T-cell (primary cell): ENCODE results near the gene ATP8A1. TPM values are rescaled to one million over a fixed set of nuclear protein-coding genes. Genes with fewer than 3 reads are reported as not detected.
A peak's percentile ranks its signal among the peaks of the same experiment; 100 is the strongest.

Source experiments
- ATAC-seq, 4 experiments: fragments of 200-7000 bp in 3 of 4; fragments of 150-1000 bp in 1 of 4; cut with Tn5 transposase; replicated peaks in 1 of 4; 1 replicate in 3 of 4; 2 replicates in 1 of 4; pipeline ENCODE4 v1.10.0; 2021; ENCODE audit warnings: moderate library complexity in 3 of 4, mild to moderate bottlenecking in 2 of 4, moderate number of reproducible peaks in 1 of 4
- CTCF ChIA-PET, 2 donors: fragments of 300-600 bp; sonication (Branson Sonifier 250); formaldehyde crosslinking; loops; one replicate each; lab custom pipeline; 2022; ENCODE audit warnings: antibody characterized with exemption in 2 of 2; lab: Charles Lee
- POLR2A ChIA-PET, 2 donors: fragments of 300-600 bp; sonication (Branson Sonifier 250); formaldehyde crosslinking; loops; one replicate each; lab custom pipeline; 2022; ENCODE audit warnings: antibody characterized with exemption in 2 of 2; lab: Charles Lee
- DNase-seq, 35 experiments: peaks; one replicate each; pipeline versions ENCODE4 v3.0.0 to v3.0.0-alpha.2; 2013 to 2023
- H3K27ac ChIP-seq: one replicate; pipeline ENCODE4 v1.5.1; 2013; ENCODE audit warnings: low read length
- H3K27me3 ChIP-seq, 2 experiments: replicated peaks in 1 of 2; 1 replicate in 1 of 2; 2 replicates in 1 of 2; pipeline versions ENCODE4 v1.6.1 to v1.7.0; 2013; ENCODE audit warnings: low read length in 1 of 2, mixed read lengths in 1 of 2; ENCODE audit not compliant: control insufficient read depth in 2 of 2, insufficient read depth in 2 of 2; ENCODE audit errors: extremely low read depth in 1 of 2
- H3K36me3 ChIP-seq, 2 donors: 1 replicate in 1 of 2; 2 replicates in 1 of 2; pipeline versions ENCODE4 v1.6.1 to v1.7.0; 2013; ENCODE audit warnings: low read length in 1 of 2; ENCODE audit not compliant: control insufficient read depth in 2 of 2, insufficient read depth in 1 of 2; ENCODE audit errors: extremely low read depth in 1 of 2
- H3K4me1 ChIP-seq, 2 experiments: 1 replicate in 1 of 2; 2 replicates in 1 of 2; pipeline versions ENCODE4 v1.6.1 to v1.7.0; 2013; ENCODE audit warnings: low read length in 2 of 2, mixed read lengths in 1 of 2; ENCODE audit not compliant: insufficient read depth in 2 of 2, control insufficient read depth in 1 of 2; ENCODE audit errors: extremely low read depth in 1 of 2
- H3K4me3 ChIP-seq, 2 donors: 1 replicate in 1 of 2; 2 replicates in 1 of 2; pipeline versions ENCODE4 v1.5.1 to v1.7.0; 2013; ENCODE audit warnings: mild to moderate bottlenecking in 2 of 2, low read length in 1 of 2, moderate library complexity in 1 of 2; ENCODE audit not compliant: control insufficient read depth in 1 of 2; ENCODE audit errors: extremely low read depth in 1 of 2
- H3K9me3 ChIP-seq: 2 replicates; pipeline ENCODE4 v1.7.0; 2013
- H3K27ac Mint-ChIP-seq, 2 donors: one replicate each; pipeline ENCODE4 v1.8.0; 2020 to 2021; ENCODE audit warnings: mild to moderate bottlenecking in 2 of 2, mixed read lengths in 2 of 2
- H3K27me3 Mint-ChIP-seq, 2 donors: one replicate each; pipeline ENCODE4 v1.8.0; 2021 to 2022; ENCODE audit warnings: mixed read lengths in 2 of 2
- H3K36me3 Mint-ChIP-seq: one replicate; pipeline ENCODE4 v1.8.0; 2021; ENCODE audit warnings: mixed read lengths
- H3K4me1 Mint-ChIP-seq, 3 donors: one replicate each; pipeline ENCODE4 v1.8.0; 2020 to 2022; ENCODE audit warnings: mixed read lengths in 3 of 3, mild to moderate bottlenecking in 1 of 3
- H3K4me3 Mint-ChIP-seq, 3 donors: one replicate each; pipeline ENCODE4 v1.8.0; 2020 to 2022; ENCODE audit warnings: mild to moderate bottlenecking in 3 of 3, mixed read lengths in 3 of 3, moderate library complexity in 3 of 3
- H3K9me3 Mint-ChIP-seq, 3 donors: one replicate each; pipeline ENCODE4 v1.8.0; 2020 to 2022; ENCODE audit warnings: mixed read lengths in 3 of 3
- WGBS: methylation state at CpG from one replicate; pipeline ENCODE4 v1.1.5; 2013; ENCODE audit warnings: missing lambda C conversion rate; ENCODE audit not compliant: insufficient coverage; 5-methylcytosine and 5-hydroxymethylcytosine counted together
- total RNA-seq, 35 experiments: library from RNA in 6 of 35; stranded (reverse) in 6 of 35; fragments of 120-200 nt in 1 of 35; gene quantifications; one replicate each; pipeline versions ENCODE4 v1.2.1 to v1.2.4 and lab custom pipeline; 2013 to 2026

Gene ATP8A1
- total RNA-seq, 5 donors from 2014 or later (not counting 1 experiment from before 2014, with no cell fraction given), result 33.7 to 73.2 (median 47.8) TPM

DNA sequence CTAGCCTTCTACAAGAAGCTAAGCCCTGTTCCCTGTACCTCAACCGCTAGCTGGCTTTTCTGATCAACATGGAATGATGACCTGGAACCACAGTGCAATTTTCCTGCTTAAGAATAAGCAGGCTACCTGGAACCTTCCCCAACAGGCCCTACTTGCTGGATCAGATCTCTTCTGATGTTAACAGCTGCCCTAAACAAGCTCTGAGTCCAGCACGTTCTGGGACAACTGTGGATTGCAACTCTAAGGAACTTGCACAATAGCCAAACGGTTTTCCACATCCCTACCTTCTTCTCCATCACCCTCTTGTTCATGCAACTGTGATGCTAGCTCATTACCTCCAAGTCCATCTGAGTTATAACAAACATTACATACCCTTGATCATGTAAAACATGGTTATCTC is 19.8 kb downstream of the ATP8A1 start:
- Histone ChIP-seq H3K27me3 (no peaks in the 10 kb centered on the region), H3K27ac (no peak overlapping the region), H3K4me3 (no peak overlapping the region), H3K4me1 (peaks cover 34 to 35% of the 10 kb centered on the region in 2 experiments), H3K9me3 (no peaks in the 10 kb centered on the region), H3K36me3 (no peaks in the 10 kb centered on the region)
- Mint-ChIP-seq H3K27ac (no peak overlapping the region), H3K9me3 (no peaks in the 10 kb centered on the region), H3K4me1 (peaks cover 80 to 93% (median 84%) of the 10 kb centered on the region in 3 donors), H3K27me3 (no peaks in the 10 kb centered on the region), H3K4me3 (peak overlapping the region in 1 of 3 donors; percentile 4), H3K36me3 (no peaks in the 10 kb centered on the region)
- WGBS, result 100% methylated on average over 3 of the region's 3 CpGs
- ChIA-PET POLR2A (interaction anchor here in 1 of 2 donors (0.7 to 0.9 kb wide), 2 partner anchors 10 to 51 kb away, joined by 3 to 4 read pairs; no protein-coding TSS in a partner anchor), CTCF (interaction anchor here (0.5 to 1.0 kb wide), 3 partner anchors 20 to 295 kb away, joined by 3 to 9 read pairs (median 4); partner anchors contain the start of gene ATP8A1 (in 1 of the 2))
- no peak for DNase-seq
- ATAC-seq, result no peak

- Histone ChIP-seq H3K27ac (no peak overlapping the region), H3K9me3 (no peaks in the 10 kb centered on the region), H3K4me1 (peaks cover 32 to 33% of the 10 kb centered on the region in 2 experiments), H3K27me3 (no peaks in the 10 kb centered on the region), H3K4me3 (no peak overlapping the region), H3K36me3 (no peaks in the 10 kb centered on the region)
- CTCF ChIA-PET, result interaction anchor here (0.5 to 0.9 kb wide), 2 partner anchors 20 to 295 kb away, joined by 3 to 9 read pairs; partner anchors contain the start of gene ATP8A1 (in 1 of the 2)
- peak overlapping the region in 1 of 3 donors; percentile 4 for H3K4me3 Mint-ChIP-seq
- peak in 1 of 4 experiments; percentile 17 for ATAC-seq
- peaks cover 80 to 93% (median 84%) of the 10 kb centered on the region in 3 donors for H3K4me1 Mint-ChIP-seq
- no peak overlapping the region for H3K27ac Mint-ChIP-seq
- DNase-seq, result no peak
- POLR2A ChIA-PET, result interaction anchor here in 1 of 2 donors (0.9 kb wide), 1 partner anchor 10 kb away, joined by 3 read pairs; no protein-coding TSS in a partner anchor
- no peaks in the 10 kb centered on the region for H3K9me3 Mint-ChIP-seq
- no peaks in the 10 kb centered on the region for H3K27me3 Mint-ChIP-seq
- H3K36me3 Mint-ChIP-seq, result peaks cover 3% of the 10 kb centered on the region
- 82% methylated on average over 2 of the region's 3 CpGs for WGBS
These were observed 20.3 kb downstream of the ATP8A1 start for GRCh38 chr4:42636645-42636949.

- no peaks in the 10 kb centered on the region for H3K9me3 ChIP-seq
- no peak for ATAC-seq
- H3K36me3 Mint-ChIP-seq, result peaks cover 4% of the 10 kb centered on the region
- DNase-seq, result no peak
- no peak overlapping the region for H3K4me3 Mint-ChIP-seq
- H3K9me3 Mint-ChIP-seq, result no peaks in the 10 kb centered on the region
- ChIA-PET CTCF (interaction anchor here in 1 of 2 donors (0.9 kb wide), 1 partner anchor 9 kb away, joined by 3 read pairs; no protein-coding TSS in a partner anchor), POLR2A (interaction anchor here (0.5 to 1.1 kb wide), 5 partner anchors 22 to 118 kb away, joined by 3 to 6 read pairs (median 4); partner anchors contain the start of gene ATP8A1 (in 1 of the 2))
- H3K4me3 ChIP-seq, result no peak overlapping the region
- H3K4me1 ChIP-seq, result peaks cover 26 to 41% of the 10 kb centered on the region in 2 experiments
- 67% methylated on average over 3 of the region's 5 CpGs for WGBS
- no peaks in the 10 kb centered on the region for H3K27me3 ChIP-seq
- no peaks in the 10 kb centered on the region for H3K27me3 Mint-ChIP-seq
- H3K36me3 ChIP-seq, result peaks cover 0 to 4% of the 10 kb centered on the region in 2 donors
- no peak overlapping the region for H3K27ac ChIP-seq
- peaks cover 80 to 92% (median 84%) of the 10 kb centered on the region in 3 donors for H3K4me1 Mint-ChIP-seq
- H3K27ac Mint-ChIP-seq, result no peak overlapping the region
These were observed 23.1 kb downstream of the ATP8A1 start for GRCh38 chr4:42633605-42634388.

DNA sequence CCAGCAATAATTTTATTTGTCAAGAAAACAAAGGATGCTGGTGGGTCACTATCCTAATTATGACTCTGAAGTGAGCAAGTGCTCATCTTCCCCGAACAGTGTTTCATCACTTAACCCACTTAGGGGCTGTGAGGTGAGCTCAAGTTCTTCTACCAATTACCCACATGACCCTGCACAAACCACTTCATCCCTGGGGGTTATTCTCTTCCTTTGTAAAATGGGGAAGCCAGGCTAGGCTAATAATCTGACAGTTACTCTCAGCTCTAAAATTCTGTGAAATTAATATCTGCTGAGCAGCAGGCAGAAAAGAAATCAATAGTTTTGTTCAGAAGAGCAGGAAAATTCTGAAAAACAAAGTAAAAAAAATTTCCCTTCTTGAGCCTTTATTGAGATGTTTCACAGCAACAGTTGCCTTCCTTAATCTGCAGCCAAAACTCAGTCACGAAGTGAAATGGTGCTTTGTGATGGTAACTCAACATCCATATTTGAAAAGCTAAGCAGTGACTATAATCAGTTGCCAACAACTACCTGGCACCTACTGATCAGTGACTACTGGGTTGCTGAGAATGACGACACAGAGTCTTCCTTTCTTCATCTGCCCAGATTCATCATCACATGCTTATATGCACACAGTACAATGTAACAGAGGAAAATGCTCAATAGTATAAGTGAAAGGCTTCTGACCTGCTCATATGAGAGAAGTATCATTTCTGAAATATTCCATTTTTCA is 24.1 kb downstream of the ATP8A1 start:
- H3K9me3 Mint-ChIP-seq, result no peaks in the 10 kb centered on the region
- no peak overlapping the region for H3K4me3 Mint-ChIP-seq
- 100% methylated on average over 1 of the region's 3 CpGs for WGBS
- POLR2A ChIA-PET, result interaction anchor here in 1 of 2 donors (0.5 to 1.1 kb wide), 3 partner anchors 9 to 24 kb away, joined by 3 to 6 read pairs (median 3); partner anchors contain the start of gene ATP8A1
- Histone ChIP-seq H3K4me3 (no peak overlapping the region), H3K9me3 (no peaks in the 10 kb centered on the region), H3K4me1 (peaks cover 34 to 45% of the 10 kb centered on the region in 2 experiments), H3K36me3 (peaks cover 0 to 4% of the 10 kb centered on the region in 2 donors), H3K27me3 (no peaks in the 10 kb centered on the region), H3K27ac (no peak overlapping the region)
- peak overlapping the region in 1 of 2 donors; percentile 28 for H3K27ac Mint-ChIP-seq
- no peak for ATAC-seq
- peaks cover 80 to 92% (median 84%) of the 10 kb centered on the region in 3 donors for H3K4me1 Mint-ChIP-seq
- no peaks in the 10 kb centered on the region for H3K27me3 Mint-ChIP-seq
- DNase-seq, result no peak
- CTCF ChIA-PET, result no interaction called here
- H3K36me3 Mint-ChIP-seq, result peaks cover 4% of the 10 kb centered on the region

DNA sequence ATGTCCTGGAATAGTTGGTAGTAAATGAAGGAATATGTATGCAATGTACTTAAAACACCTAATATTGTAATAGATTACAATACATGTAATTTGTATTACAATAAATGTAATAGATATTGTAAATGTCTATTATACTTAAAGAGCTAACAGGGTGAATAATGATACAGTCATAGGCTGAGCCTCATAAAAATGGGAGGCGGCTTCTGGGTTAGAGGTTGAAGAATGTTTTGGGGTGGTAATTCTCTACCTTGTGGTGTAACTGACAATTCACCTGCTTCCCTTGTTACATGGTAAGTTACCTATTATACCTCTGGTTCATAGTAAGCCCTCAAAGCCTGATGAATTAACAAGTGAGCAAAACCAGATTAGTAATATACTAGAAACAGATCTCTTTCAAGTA is 26.0 kb downstream of the ATP8A1 start:
- Mint-ChIP-seq H3K4me3 (no peak overlapping the region), H3K9me3 (no peaks in the 10 kb centered on the region), H3K4me1 (peaks cover 80 to 92% (median 85%) of the 10 kb centered on the region in 3 donors), H3K27ac (peak overlapping the region in 1 of 2 donors; percentile 75), H3K27me3 (no peaks in the 10 kb centered on the region), H3K36me3 (peaks cover 10% of the 10 kb centered on the region)
- ATAC-seq, result no peak
- H3K9me3 ChIP-seq, result no peaks in the 10 kb centered on the region
- H3K4me3 ChIP-seq, result no peak overlapping the region
- ChIA-PET POLR2A (interaction anchor here in 1 of 2 donors (1.5 kb wide), 1 partner anchor 26 kb away, joined by 4 read pairs; the partner anchor contains the start of gene ATP8A1), CTCF (interaction anchor here in 1 of 2 donors (0.5 kb wide), 1 partner anchor 186 kb away, joined by 6 read pairs; no protein-coding TSS in a partner anchor)
- no peaks in the 10 kb centered on the region for H3K27me3 ChIP-seq
- H3K27ac ChIP-seq, result no peak overlapping the region
- peaks cover 29 to 47% of the 10 kb centered on the region in 2 experiments for H3K4me1 ChIP-seq
- H3K36me3 ChIP-seq, result peaks cover 0 to 4% of the 10 kb centered on the region in 2 donors
- WGBS, result no CpG with 5 or more reads among the region's 1 CpG
- no peak for DNase-seq
